ENCODE results near the gene C16orf78.

C16orf78 gene

DNA sequence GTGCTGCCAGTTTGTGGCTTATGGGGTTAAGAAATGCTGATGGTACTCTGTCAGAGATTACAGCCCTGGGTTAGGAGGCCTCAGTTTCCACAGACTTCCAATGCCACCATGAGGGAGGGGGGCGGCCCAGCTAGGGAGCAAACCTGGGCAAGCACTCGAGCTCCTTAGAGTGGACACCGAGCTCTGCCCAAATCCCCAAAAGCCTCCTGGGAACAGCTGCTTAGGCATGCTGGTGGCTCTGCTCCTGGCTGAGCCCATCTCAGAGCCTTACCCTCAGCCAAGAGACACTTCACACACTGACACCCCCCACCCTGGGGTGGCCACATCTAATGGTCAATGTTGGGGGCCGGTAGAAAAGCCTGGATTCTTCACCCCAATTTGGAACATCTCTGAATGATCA is 66.1 kb downstream of the C16orf78 start:
- Histone ChIP-seq H3K27me3 (ENCODE audit: control insufficient read depth, insufficient read depth, low read length) (no peaks in the 10 kb centered on the region), H3K9me3 (ENCODE audit: control insufficient read depth, insufficient read depth, low read length) (no peaks in the 10 kb centered on the region), H3K4me3 (ENCODE audit: low read depth, low read length) (no peak overlapping the region), H3K9ac (ENCODE audit: low read depth, low read length) (no peak overlapping the region), H3K4me1 (ENCODE audit: control insufficient read depth, insufficient read depth, low read length) (peaks cover 8% of the 10 kb centered on the region), H3K36me3 (ENCODE audit: control insufficient read depth, insufficient read depth, low read length) (no peaks in the 10 kb centered on the region)

DNA sequence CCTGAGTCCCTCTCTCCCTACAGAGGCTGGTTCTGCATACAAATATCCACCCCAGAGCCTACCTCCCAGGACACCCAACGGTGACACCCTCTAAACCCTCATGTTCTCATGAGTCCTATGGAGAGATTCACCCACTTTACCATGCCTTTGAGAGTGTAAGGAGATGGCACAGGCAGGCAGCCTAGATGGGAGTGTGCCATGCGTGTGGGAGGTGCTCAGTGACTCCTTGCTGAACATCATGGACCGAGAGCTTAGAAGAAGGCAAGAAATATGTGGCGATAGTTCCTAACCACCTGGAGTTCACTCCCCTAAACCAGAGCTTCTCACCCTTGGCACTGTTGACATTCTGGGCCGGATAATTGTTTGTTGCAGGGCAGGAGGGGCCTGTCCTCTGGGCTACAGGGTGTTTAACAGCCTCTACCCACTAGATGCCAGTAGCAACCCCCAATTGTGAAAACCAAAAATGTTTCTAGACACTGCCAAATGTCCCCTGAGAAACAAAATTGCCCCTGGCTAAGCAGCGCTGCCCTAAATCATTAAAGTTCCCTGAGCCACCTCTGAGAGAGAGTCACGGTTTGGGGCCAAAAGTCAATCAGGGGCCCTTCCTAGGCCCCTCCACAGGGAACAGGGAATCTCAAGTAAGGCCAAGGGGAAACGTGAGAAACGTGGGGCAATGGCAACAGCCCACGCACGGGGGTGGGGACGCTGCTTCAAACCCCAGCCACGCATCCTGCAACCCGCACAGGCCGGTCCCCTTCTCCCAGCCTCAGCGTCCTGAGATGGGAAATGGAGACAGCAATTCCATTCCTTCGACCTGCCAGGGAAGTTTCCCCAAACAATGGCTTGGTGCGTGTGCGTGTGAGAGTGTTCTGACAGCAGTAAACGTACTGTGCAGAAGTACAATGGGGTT is 66.8 kb downstream of the C16orf78 start:
- no peak overlapping the region for H3K4me3 ChIP-seq (ENCODE audit: low read depth, low read length)
- no peaks in the 10 kb centered on the region for H3K9me3 ChIP-seq (ENCODE audit: control insufficient read depth, insufficient read depth, low read length)
- H3K9ac ChIP-seq (ENCODE audit: low read depth, low read length) = no peak overlapping the region
- H3K27me3 ChIP-seq (ENCODE audit: control insufficient read depth, insufficient read depth, low read length) = no peaks in the 10 kb centered on the region
- H3K4me1 ChIP-seq (ENCODE audit: control insufficient read depth, insufficient read depth, low read length) = peaks cover 8% of the 10 kb centered on the region
- no peaks in the 10 kb centered on the region for H3K36me3 ChIP-seq (ENCODE audit: control insufficient read depth, insufficient read depth, low read length)

DNA sequence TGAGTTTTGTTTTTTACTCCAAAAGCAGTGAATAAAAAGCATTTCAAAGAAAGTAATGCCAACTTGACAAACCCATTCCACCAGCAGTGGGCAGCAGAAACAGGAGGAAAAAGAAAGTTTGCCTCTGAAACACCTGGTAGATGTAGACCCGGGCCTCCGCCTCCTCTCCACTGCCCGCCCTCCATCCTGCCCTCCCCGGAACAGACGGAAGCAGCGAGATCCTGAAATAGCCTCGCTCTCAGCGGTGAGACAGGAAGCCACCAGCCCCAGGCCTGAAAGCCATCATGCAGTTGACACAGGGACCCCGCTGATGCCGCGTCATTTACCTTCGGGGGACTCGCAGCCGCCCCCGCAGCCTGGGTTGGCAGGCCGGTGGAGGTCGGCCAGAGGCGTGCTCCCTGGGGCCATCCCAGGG is 67.8 kb downstream of the C16orf78 start:
- Histone ChIP-seq H3K4me3 (ENCODE audit: low read depth, low read length) (no peak overlapping the region), H3K4me1 (ENCODE audit: control insufficient read depth, insufficient read depth, low read length) (peaks cover 8% of the 10 kb centered on the region), H3K9ac (ENCODE audit: low read depth, low read length) (no peak overlapping the region), H3K36me3 (ENCODE audit: control insufficient read depth, insufficient read depth, low read length) (no peaks in the 10 kb centered on the region), H3K27me3 (ENCODE audit: control insufficient read depth, insufficient read depth, low read length) (no peaks in the 10 kb centered on the region), H3K9me3 (ENCODE audit: control insufficient read depth, insufficient read depth, low read length) (no peaks in the 10 kb centered on the region)

DNA sequence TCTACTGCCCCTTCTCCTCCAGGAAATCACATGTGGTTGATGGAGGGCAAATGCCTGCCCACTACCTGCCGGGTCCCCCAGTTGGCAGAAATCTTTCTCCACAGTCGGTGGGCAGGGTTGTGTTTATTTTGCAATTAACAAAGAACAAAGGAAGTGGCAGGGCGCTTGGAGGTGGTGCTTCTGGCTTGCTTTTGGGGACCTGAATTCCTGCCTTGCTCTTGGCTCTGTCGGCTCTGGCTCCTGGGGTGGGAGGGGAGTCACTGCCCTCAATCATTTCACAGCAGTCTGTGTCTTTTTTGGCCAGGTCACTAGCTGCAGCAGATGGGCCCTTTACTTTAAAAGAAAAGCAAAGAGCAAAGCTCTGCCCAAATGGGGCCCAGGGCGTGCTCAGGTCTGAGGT is 69.2 kb downstream of the C16orf78 start:
- Histone ChIP-seq H3K36me3 (ENCODE audit: control insufficient read depth, insufficient read depth, low read length) (no peaks in the 10 kb centered on the region), H3K9ac (ENCODE audit: low read depth, low read length) (no peak overlapping the region), H3K4me1 (ENCODE audit: control insufficient read depth, insufficient read depth, low read length) (peaks cover 8% of the 10 kb centered on the region), H3K27me3 (ENCODE audit: control insufficient read depth, insufficient read depth, low read length) (no peaks in the 10 kb centered on the region), H3K9me3 (ENCODE audit: control insufficient read depth, insufficient read depth, low read length) (no peaks in the 10 kb centered on the region), H3K4me3 (ENCODE audit: low read depth, low read length) (no peak overlapping the region)

DNA sequence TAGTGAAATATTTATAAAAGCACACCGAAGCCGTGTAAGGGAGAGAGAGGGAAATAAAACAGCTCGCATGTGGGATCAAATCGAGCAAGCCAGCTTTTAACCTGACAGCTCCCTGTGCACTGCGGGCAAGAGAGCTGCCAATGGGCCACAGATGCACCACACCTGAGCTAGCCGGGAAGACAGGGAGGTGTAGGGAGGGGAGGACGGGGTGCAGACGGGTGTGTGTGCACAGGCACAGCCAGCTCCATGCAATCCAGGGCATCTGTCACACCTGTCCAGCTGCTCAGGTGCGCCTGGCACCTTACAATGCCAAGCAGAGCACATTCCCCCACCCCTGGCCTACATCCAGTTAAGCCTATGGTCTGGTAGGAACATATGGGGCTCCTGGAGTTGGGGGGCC is 70.0 kb downstream of the C16orf78 start:
- Histone ChIP-seq H3K4me1 (ENCODE audit: control insufficient read depth, insufficient read depth, low read length) (peaks cover 8% of the 10 kb centered on the region), H3K36me3 (ENCODE audit: control insufficient read depth, insufficient read depth, low read length) (no peaks in the 10 kb centered on the region), H3K4me3 (ENCODE audit: low read depth, low read length) (no peak overlapping the region), H3K9ac (ENCODE audit: low read depth, low read length) (no peak overlapping the region), H3K9me3 (ENCODE audit: control insufficient read depth, insufficient read depth, low read length) (no peaks in the 10 kb centered on the region), H3K27me3 (ENCODE audit: control insufficient read depth, insufficient read depth, low read length) (no peaks in the 10 kb centered on the region)

DNA sequence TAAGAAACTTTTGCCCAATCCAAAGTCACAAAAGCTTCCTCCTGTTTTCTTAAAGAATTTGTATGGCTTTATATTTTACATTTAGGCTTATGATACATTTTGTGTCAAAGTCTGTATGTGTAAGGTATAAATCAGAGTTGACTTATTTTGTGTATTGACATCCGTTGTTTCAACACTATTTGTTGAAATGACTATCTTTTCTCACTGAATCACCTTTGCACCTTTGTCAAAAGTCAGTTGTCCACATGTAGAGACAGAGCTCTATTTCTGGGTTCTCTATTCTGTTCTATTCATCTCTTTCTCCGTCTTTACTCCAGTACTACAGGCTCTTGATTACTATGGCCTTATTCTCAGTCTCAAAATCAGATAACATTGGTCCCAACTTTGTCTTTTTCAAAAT is 73.2 kb downstream of the C16orf78 start:
- H3K9ac ChIP-seq (ENCODE audit: low read depth, low read length) = no peak overlapping the region
- no peaks in the 10 kb centered on the region for H3K36me3 ChIP-seq (ENCODE audit: control insufficient read depth, insufficient read depth, low read length)

More for the DNA sequence above, 73.2 kb downstream of the C16orf78 start:
- H3K4me3 ChIP-seq (ENCODE audit: low read depth, low read length) = no peak overlapping the region
- H3K4me1 ChIP-seq (ENCODE audit: control insufficient read depth, insufficient read depth, low read length) = peaks cover 3% of the 10 kb centered on the region
- H3K27me3 ChIP-seq (ENCODE audit: control insufficient read depth, insufficient read depth, low read length) = no peaks in the 10 kb centered on the region
- no peaks in the 10 kb centered on the region for H3K9me3 ChIP-seq (ENCODE audit: control insufficient read depth, insufficient read depth, low read length)

All from iPS-15b (cell line).